ENCODE measurements around the gene RABAC1. TPM values are rescaled to one million over a fixed set of nuclear protein-coding genes. Genes with fewer than 3 reads are reported as not detected.
"Not testable (repeated sequence)": the region's sequence is repeated elsewhere in the genome, so short reads cannot be mapped to it uniquely, and the experiment has no call there.

The RABAC1 gene
- total RNA-seq, 1 donor: 117 TPM

DNA sequence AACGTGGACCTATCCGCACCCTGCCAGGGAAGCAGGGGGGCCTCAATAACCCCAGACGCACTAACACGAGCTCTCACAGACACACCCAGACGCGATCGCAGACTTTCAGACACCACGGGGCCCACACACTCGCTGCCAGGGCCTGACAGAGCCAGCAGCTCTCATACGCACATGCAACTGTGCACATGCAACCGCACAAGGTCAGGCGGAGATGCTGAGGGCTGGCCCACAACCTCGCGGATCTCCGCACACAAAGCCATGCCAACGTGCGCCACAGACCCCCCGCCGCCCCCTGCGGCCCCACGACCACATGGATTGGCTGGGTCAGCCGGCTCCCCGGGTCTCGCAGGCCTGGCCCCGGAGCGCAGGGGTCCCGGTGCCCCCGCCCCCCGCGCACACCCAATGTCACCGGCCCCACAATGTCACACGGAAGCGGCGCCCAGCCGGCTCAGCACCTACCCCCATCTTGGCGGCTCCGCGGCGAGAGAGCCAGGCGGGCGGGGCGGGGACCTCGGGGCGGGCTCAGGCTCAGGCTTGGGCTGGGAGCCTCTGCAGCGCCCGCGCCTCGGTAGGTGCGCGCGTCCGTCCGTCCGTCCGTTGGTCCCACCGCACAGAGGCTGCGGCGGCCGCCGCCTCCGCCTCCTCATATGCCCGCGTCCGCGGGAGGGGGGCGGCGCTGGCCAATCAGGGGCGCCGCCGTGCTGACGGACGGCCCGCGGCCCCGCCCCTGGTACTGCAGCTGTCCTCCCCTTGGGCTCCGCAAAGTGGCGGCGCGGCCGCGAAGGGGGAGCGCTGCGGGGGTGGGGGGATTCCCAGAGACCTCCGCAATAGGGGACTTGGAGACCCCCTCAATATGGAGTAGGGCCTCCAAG lies 34.7 kb upstream of the RABAC1 start, which contains the start of gene ATP1A3:
Gene ATP1A3, minus strand, starts transcription at position 619 of the 872 bp plus-strand sequence. Its CDS starts 154 bp downstream, at position 465.
- H3K79me2 ChIP-seq (ENCODE audit: insufficient read depth, low read length): no peaks in the 10 kb centered on the region
- no peak within 1 kb of the TSS for H2AFZ ChIP-seq (ENCODE audit: low read length)
- H3K4me2 ChIP-seq (ENCODE audit: insufficient read depth, low read length): peak within 1 kb of the TSS; percentile 51
- H3K27me3 ChIP-seq (ENCODE audit: insufficient read depth, low read length): peaks cover 37% of the 10 kb centered on the region
- no peaks in the 10 kb centered on the region for H3K36me3 ChIP-seq (ENCODE audit: insufficient read depth, low read length)
- H3K4me3 ChIP-seq (ENCODE audit: insufficient read depth, low read length): peak within 1 kb of the TSS; percentile 33
- no peaks in the 10 kb centered on the region for H3K9me3 ChIP-seq (ENCODE audit: low read depth, low read length)
- H3K27ac ChIP-seq (ENCODE audit: low read depth, low read length): no peak within 1 kb of the TSS
- peak; percentile 98 for DNase-seq (ENCODE audit: insufficient read length, low spot score, missing footprints)
- TF ChIP-seq, protein P1, sequence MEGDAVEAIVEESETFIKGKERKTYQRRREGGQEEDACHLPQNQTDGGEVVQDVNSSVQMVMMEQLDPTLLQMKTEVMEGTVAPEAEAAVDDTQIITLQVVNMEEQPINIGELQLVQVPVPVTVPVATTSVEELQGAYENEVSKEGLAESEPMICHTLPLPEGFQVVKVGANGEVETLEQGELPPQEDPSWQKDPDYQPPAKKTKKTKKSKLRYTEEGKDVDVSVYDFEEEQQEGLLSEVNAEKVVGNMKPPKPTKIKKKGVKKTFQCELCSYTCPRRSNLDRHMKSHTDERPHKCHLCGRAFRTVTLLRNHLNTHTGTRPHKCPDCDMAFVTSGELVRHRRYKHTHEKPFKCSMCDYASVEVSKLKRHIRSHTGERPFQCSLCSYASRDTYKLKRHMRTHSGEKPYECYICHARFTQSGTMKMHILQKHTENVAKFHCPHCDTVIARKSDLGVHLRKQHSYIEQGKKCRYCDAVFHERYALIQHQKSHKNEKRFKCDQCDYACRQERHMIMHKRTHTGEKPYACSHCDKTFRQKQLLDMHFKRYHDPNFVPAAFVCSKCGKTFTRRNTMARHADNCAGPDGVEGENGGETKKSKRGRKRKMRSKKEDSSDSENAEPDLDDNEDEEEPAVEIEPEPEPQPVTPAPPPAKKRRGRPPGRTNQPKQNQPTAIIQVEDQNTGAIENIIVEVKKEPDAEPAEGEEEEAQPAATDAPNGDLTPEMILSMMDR (IDR thresholded peaks at IDR 0.05; ENCODE audit: extremely low read depth, low read depth, low read length): no peak
- peaks cover 2% of the 10 kb centered on the region for H4K20me1 ChIP-seq (ENCODE audit: insufficient read depth, low read length)
- no peaks in the 10 kb centered on the region for H3K4me1 ChIP-seq (ENCODE audit: insufficient read depth, low read length)

GRCh38 chr19:41991925-41992569 lies 32.9 kb upstream of the RABAC1 start:
- H3K4me1 ChIP-seq (ENCODE audit: insufficient read depth, low read length); H3K36me3 ChIP-seq (ENCODE audit: insufficient read depth, low read length); H3K4me3 ChIP-seq (ENCODE audit: insufficient read depth, low read length); H3K4me2 ChIP-seq (ENCODE audit: insufficient read depth, low read length); H3K79me2 ChIP-seq (ENCODE audit: insufficient read depth, low read length); H3K27ac ChIP-seq (ENCODE audit: low read depth, low read length); H4K20me1 ChIP-seq (ENCODE audit: insufficient read depth, low read length); H2AFZ ChIP-seq (ENCODE audit: low read length); H3K9me3 ChIP-seq (ENCODE audit: low read depth, low read length): not testable (repeated sequence)
- peak; percentile 71 for DNase-seq (ENCODE audit: insufficient read length, low spot score, missing footprints)
- peaks cover 33% of the 10 kb centered on the region for H3K27me3 ChIP-seq (ENCODE audit: insufficient read depth, low read length)

DNA sequence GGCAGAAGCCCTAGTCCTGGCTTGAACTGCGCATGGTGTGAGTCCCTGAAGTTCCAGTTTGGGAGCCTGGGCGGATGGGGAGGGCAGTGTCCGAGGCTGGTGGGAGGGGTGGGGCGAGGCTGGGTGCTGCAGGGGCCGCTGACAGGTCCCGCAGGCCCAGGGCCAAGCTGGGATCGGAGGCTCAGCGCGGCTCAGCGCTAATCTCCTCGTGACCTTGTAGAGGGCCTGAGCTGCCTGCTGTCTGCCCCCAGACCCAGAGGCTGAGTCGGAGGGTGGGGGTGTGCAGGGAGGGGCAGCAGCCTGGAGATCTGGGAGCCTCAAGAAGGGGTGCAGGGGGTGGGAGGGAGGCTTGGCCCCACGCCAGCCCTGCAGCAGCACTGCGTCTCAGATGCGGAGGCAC lies 31.9 kb upstream of the RABAC1 start:
- H3K36me3 ChIP-seq (ENCODE audit: insufficient read depth, low read length): no peaks in the 10 kb centered on the region
- no peaks in the 10 kb centered on the region for H4K20me1 ChIP-seq (ENCODE audit: insufficient read depth, low read length)
- no peak overlapping the region for H3K4me2 ChIP-seq (ENCODE audit: insufficient read depth, low read length)
- peaks cover 31% of the 10 kb centered on the region for H3K27me3 ChIP-seq (ENCODE audit: insufficient read depth, low read length)
- no peak overlapping the region for H2AFZ ChIP-seq (ENCODE audit: low read length)
- no peaks in the 10 kb centered on the region for H3K9me3 ChIP-seq (ENCODE audit: low read depth, low read length)
- no peak overlapping the region for H3K4me3 ChIP-seq (ENCODE audit: insufficient read depth, low read length)
- TF ChIP-seq, protein P1 (IDR thresholded peaks at IDR 0.05; ENCODE audit: extremely low read depth, low read depth, low read length): no peak
- H3K4me1 ChIP-seq (ENCODE audit: insufficient read depth, low read length): no peaks in the 10 kb centered on the region
- no peak overlapping the region for H3K27ac ChIP-seq (ENCODE audit: low read depth, low read length)
- peak; percentile 44 for DNase-seq (ENCODE audit: insufficient read length, low spot score, missing footprints)
- no peaks in the 10 kb centered on the region for H3K79me2 ChIP-seq (ENCODE audit: insufficient read depth, low read length)

- H3K4me3 ChIP-seq (ENCODE audit: insufficient read depth, low read length): no peak overlapping the region
- H3K27ac ChIP-seq (ENCODE audit: low read depth, low read length): no peak overlapping the region
- no peaks in the 10 kb centered on the region for H3K79me2 ChIP-seq (ENCODE audit: insufficient read depth, low read length)
- H3K4me2 ChIP-seq (ENCODE audit: insufficient read depth, low read length): no peak overlapping the region
- TF ChIP-seq, protein P1 (IDR thresholded peaks at IDR 0.05; ENCODE audit: extremely low read depth, low read depth, low read length): no peak
- H3K36me3 ChIP-seq (ENCODE audit: insufficient read depth, low read length): no peaks in the 10 kb centered on the region
- H3K9me3 ChIP-seq (ENCODE audit: low read depth, low read length): no peaks in the 10 kb centered on the region
- H4K20me1 ChIP-seq (ENCODE audit: insufficient read depth, low read length): no peaks in the 10 kb centered on the region
- H3K27me3 ChIP-seq (ENCODE audit: insufficient read depth, low read length): peaks cover 29% of the 10 kb centered on the region
- H3K4me1 ChIP-seq (ENCODE audit: insufficient read depth, low read length): no peaks in the 10 kb centered on the region
- no peak overlapping the region for H2AFZ ChIP-seq (ENCODE audit: low read length)
- no peak for DNase-seq (ENCODE audit: insufficient read length, low spot score, missing footprints)
Measured at GRCh38 chr19:41990615-41991014, 31.5 kb upstream of the RABAC1 start.

Data from osteoblast (primary cell).